ENCODE data around the gene UBR1.

DNA sequence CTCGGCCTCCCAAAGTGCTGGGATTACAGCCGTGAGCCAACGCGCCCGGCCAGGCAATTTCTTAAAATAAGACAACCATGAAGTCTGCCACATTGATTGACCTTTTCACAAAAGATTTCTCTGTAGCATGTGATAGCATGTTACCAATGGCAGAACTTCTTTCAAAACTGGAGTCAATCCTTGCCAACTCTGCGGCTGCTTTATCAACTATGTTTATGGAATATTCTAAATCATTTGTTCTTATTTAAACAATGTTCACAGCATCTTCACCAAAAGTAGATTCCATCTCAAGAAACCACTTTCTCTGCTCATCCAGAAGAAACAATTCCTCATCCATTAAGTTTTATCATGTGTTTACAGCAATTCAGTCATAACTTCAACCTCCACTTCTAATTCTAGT is 9.4 kb downstream of the UBR1 start:
- TF ChIP-seq, protein P1, sequence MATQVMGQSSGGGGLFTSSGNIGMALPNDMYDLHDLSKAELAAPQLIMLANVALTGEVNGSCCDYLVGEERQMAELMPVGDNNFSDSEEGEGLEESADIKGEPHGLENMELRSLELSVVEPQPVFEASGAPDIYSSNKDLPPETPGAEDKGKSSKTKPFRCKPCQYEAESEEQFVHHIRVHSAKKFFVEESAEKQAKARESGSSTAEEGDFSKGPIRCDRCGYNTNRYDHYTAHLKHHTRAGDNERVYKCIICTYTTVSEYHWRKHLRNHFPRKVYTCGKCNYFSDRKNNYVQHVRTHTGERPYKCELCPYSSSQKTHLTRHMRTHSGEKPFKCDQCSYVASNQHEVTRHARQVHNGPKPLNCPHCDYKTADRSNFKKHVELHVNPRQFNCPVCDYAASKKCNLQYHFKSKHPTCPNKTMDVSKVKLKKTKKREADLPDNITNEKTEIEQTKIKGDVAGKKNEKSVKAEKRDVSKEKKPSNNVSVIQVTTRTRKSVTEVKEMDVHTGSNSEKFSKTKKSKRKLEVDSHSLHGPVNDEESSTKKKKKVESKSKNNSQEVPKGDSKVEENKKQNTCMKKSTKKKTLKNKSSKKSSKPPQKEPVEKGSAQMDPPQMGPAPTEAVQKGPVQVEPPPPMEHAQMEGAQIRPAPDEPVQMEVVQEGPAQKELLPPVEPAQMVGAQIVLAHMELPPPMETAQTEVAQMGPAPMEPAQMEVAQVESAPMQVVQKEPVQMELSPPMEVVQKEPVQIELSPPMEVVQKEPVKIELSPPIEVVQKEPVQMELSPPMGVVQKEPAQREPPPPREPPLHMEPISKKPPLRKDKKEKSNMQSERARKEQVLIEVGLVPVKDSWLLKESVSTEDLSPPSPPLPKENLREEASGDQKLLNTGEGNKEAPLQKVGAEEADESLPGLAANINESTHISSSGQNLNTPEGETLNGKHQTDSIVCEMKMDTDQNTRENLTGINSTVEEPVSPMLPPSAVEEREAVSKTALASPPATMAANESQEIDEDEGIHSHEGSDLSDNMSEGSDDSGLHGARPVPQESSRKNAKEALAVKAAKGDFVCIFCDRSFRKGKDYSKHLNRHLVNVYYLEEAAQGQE (IDR thresholded peaks at IDR 0.05; ENCODE audit: insufficient read depth in 1 of 2, low read depth in 2 of 2, low read length in 2 of 2) = no peak
- TF ChIP-seq SIN3A (IDR thresholded peaks at IDR 0.05; ENCODE audit: borderline replicate concordance, insufficient read depth, low read length) = no peak
- no peak for TF ChIP-seq POLR2AphosphoS5 (IDR thresholded peaks at IDR 0.05; ENCODE audit: low read depth, low read length)
- TF ChIP-seq TAF1 (IDR thresholded peaks at IDR 0.05; ENCODE audit: borderline replicate concordance, insufficient read depth, low read length) = no peak

All from PFSK-1 (cell line).